Stomach (tissue), 9 donors: Measurements from ENCODE around the gene GZMH. TPM values are rescaled to one million over a fixed set of nuclear protein-coding genes. Genes with fewer than 3 reads are reported as not detected.
"Not testable (repeated sequence)": the region's sequence is repeated elsewhere in the genome, so short reads cannot be mapped to it uniquely, and the experiment has no call there.

ENCODE experiments used
- DNase-seq, 2 donors: peaks; one replicate each; pipeline versions ENCODE4 v3.0.0 to v3.0.0-alpha.2; 2013 to 2019
- H3K27ac ChIP-seq, 5 donors: fragments of 200-600 bp in 4 of 5; sonication (generic) in 4 of 5; one replicate each; pipeline ENCODE4 v1.5.1; 2013 to 2019; ENCODE audit warnings: mild to moderate bottlenecking in 1 of 5, moderate library complexity in 1 of 5
- H3K27me3 ChIP-seq, 3 donors: fragments of 200-600 bp; sonication (generic); one replicate each; pipeline ENCODE4 v1.5.1; 2017 to 2019; ENCODE audit warnings: mixed run types in 1 of 3
- H3K36me3 ChIP-seq, 4 donors: fragments of 200-600 bp; sonication (generic); 1 replicate in 3 of 4; 2 replicates in 1 of 4; pipeline ENCODE4 v1.5.1; 2016 to 2019
- H3K4me1 ChIP-seq, 4 donors: fragments of 200-600 bp; sonication (generic); one replicate each; pipeline ENCODE4 v1.5.1; 2016 to 2019
- H3K4me3 ChIP-seq, 4 donors: fragments of 200-600 bp; sonication (generic) in 3 of 4; one replicate each; pipeline ENCODE4 v1.5.1; 2016 to 2019; ENCODE audit warnings: mild to moderate bottlenecking in 1 of 4
- H3K9me3 ChIP-seq, 4 donors: fragments of 200-600 bp; sonication (generic); one replicate each; pipeline ENCODE4 v1.5.1; 2016 to 2019
- EP300 ChIP-seq: sonication (generic); formaldehyde crosslinking; IDR thresholded peaks from one replicate; pipeline ENCODE4 v1.6.1; 2017; ENCODE audit warnings: antibody characterized with exemption
- POLR2A ChIP-seq, 4 donors: fragments of 450-650 bp; IDR thresholded peaks; one replicate each; pipeline ENCODE4 v1.6.1; 2016; ENCODE audit warnings: antibody characterized with exemption in 4 of 4, control low read depth in 2 of 4, mild to moderate bottlenecking in 1 of 4, moderate library complexity in 1 of 4
- POLR2AphosphoS5 ChIP-seq, 3 donors: sonication (generic); formaldehyde crosslinking; IDR thresholded peaks; one replicate each; pipeline ENCODE4 v1.6.1; 2016; ENCODE audit warnings: antibody characterized with exemption in 3 of 3
- WGBS, 5 donors: extraction: QIAGEN DNeasy Blood & Tissue Kit in 3 of 5; methylation state at CpG; one replicate each; pipeline versions ENCODE4 v1.1.5 to v1.1.7; 2013 to 2018; 5-methylcytosine and 5-hydroxymethylcytosine counted together
- intact Hi-C: fragments of 100-400 bp; cut with DNase I; formaldehyde crosslinking; loops from one replicate; pipeline ENCODE4 v1.15.1; 2023; ENCODE audit warnings: low total_unique reads
- polyA plus RNA-seq, 3 donors: library from polyadenylated mRNA; stranded (reverse); fragments of 200-250 nt; gene quantifications; one replicate each; pipeline ENCODE4 v1.2.3, GENCODE V29; 2013
- total RNA-seq, 5 donors: library from RNA; depleted of rRNA; stranded (reverse); fragments of >200 nt; gene quantifications; one replicate each; pipeline versions ENCODE4 v1.1.0 to v1.2.3, GENCODE V29; 2014 to 2016
- TF ChIP-seq, protein P1 (sequence below), 7 experiments: fragments of 450-650 bp in 4 of 7; fragments of 200-600 bp in 3 of 7; sonication (generic) in 3 of 7; IDR thresholded peaks; one replicate each; pipeline ENCODE4 v1.5.1; 2016 to 2019; ENCODE audit warnings: antibody characterized with exemption in 7 of 7, control low read depth in 2 of 7, mild to moderate bottlenecking in 1 of 7
- donor health status: healthy with polysubstance abuse.
- donor health status: Bipolar disorder and iron deficiency.
- donor health status: healthy.

The GZMH gene
- total and polyA plus RNA-seq, 8 donors = 0.44 to 2.0 (median 1.8) TPM; not detected in 3

DNA sequence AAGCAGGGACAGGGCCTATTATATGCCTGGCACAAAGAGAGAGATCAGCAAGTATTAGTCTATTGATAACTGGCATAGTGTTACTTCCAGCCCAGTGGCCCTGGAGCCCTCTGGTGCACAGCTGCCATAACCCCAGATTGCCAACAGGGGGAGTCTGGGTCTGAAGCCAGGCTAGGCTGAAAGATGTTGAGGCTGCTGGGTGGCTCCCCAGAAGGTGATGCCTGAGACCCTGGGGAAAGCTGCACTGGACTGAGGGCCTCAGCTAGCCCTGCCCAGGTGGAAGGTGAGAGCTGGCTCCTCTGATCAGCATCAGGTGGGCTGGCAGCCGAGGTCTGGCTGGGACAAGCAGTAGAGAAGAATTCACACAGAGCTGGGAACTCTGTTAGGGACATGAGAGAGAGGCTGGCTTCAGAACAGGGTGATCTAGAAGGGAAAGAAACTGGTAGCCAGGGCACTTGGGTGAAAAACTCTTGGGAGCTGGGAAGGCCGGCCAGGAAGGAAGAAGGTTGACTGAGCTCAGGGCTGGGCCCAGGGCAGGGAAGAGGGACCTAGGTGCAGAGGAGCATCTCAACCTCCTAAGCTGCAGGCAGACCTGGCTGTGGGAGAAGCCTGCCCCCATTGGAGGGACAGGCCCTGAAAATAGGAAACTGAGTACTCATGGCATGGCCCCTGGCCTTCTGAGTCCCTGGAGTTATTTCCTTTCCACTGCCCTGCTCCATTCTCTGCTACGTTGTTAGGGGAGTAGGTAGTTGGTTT is 3.9 kb downstream of the GZMH start:
- WGBS, 5 donors = 35 to 58% (median 42%) methylated on average over 3 of the region's 3 CpGs
- DNase-seq = peak; percentile 52 to 53
- no peaks in the 10 kb centered on the region for H3K9me3 ChIP-seq

DNA sequence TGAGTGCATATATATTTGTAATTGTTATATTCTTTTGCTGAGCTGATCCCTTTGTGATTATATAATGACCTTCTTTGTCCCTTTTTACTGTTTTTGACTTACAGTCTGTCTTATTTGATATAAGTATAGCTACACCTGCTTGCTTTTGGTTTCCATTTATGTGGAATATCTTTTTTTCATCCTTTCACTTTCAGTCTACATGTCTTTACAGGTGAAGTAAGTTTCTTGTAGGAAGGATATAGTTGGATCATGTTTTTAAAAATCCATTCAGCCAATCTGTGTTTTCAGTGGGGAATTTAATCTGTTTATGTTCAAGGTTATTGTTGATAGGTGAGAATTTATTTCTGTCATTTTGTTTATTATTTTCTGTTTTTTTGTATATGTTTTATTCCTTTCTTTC is 12.1 kb downstream of the GZMH start:
- no peak for DNase-seq
- peaks cover 4 to 30% (median 12%) of the 10 kb centered on the region in 4 donors for H3K9me3 ChIP-seq
- no peaks in the 10 kb centered on the region for H3K4me1 ChIP-seq
- H3K4me3 ChIP-seq = no peak overlapping the region
- no peak overlapping the region for H3K27ac ChIP-seq
- no peak for TF ChIP-seq POLR2A (IDR thresholded peaks at IDR 0.05)
- TF ChIP-seq, protein P1, sequence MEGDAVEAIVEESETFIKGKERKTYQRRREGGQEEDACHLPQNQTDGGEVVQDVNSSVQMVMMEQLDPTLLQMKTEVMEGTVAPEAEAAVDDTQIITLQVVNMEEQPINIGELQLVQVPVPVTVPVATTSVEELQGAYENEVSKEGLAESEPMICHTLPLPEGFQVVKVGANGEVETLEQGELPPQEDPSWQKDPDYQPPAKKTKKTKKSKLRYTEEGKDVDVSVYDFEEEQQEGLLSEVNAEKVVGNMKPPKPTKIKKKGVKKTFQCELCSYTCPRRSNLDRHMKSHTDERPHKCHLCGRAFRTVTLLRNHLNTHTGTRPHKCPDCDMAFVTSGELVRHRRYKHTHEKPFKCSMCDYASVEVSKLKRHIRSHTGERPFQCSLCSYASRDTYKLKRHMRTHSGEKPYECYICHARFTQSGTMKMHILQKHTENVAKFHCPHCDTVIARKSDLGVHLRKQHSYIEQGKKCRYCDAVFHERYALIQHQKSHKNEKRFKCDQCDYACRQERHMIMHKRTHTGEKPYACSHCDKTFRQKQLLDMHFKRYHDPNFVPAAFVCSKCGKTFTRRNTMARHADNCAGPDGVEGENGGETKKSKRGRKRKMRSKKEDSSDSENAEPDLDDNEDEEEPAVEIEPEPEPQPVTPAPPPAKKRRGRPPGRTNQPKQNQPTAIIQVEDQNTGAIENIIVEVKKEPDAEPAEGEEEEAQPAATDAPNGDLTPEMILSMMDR (IDR thresholded peaks at IDR 0.05) = no peak
- TF ChIP-seq EP300 = no peak
- no peak for TF ChIP-seq POLR2AphosphoS5 (IDR thresholded peaks at IDR 0.05)
- intact Hi-C loops = loop anchor here (10.0 kb wide), 1 partner anchor 1903 kb away; no protein-coding TSS in a partner anchor
- H3K27me3 ChIP-seq = no peaks in the 10 kb centered on the region
- no peaks in the 10 kb centered on the region for H3K36me3 ChIP-seq

More for the DNA sequence above, 3.9 kb downstream of the GZMH start:
- no peaks in the 10 kb centered on the region for H3K27me3 ChIP-seq
- H3K4me1 ChIP-seq = peaks cover 0 to 6% (median 0%) of the 10 kb centered on the region in 4 donors
- no peaks in the 10 kb centered on the region for H3K36me3 ChIP-seq
- intact Hi-C loops = no loop called here
- no peak overlapping the region for H3K4me3 ChIP-seq
- TF ChIP-seq POLR2AphosphoS5 (IDR thresholded peaks at IDR 0.05) (no peak), EP300 (no peak), POLR2A (IDR thresholded peaks at IDR 0.05) (no peak)
- TF ChIP-seq, protein P1 (IDR thresholded peaks at IDR 0.05) = peak in 5 of 7 experiments; percentile 31 to 76 (median 65)
- peak overlapping the region in 2 of 5 donors; percentile 13 to 20 for H3K27ac ChIP-seq

DNA sequence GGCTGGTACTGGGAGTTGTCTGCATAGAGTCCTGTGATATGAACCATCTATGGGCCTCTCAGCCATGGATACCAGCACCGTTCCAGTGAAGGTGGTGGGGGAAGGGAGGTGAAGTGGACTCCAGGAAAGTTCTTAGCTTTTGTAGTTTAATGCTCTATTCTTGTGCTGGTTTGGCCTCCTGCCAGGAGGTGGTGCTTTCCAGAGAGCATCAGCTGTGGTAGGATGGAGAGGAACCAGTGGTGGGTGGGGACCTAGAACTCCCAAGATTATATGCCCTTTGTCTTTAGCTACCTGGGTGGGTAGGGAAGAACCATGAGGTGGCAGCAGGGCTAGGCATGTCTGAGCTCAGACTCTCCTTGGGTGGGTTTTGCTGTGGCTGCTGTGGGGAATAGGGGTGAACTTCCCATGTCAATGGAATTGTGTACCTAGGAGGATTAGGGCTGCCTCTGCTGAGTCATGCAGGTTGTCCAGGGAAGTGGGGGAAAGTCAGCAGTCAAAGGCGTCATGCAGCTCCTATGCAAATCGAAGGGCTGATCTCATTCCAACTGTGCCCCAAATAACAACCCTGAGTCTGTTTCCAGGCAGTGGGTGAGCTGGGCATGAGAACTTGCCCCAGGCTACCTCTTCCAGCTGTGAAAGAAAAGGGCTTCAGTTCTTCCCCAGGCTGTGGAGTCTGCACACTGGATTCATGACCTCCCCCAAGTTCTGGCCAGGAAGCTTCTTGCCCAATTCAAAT is 14.2 kb downstream of the GZMH start:
- peaks cover 4 to 30% (median 12%) of the 10 kb centered on the region in 4 donors for H3K9me3 ChIP-seq
- TF ChIP-seq POLR2A (IDR thresholded peaks at IDR 0.05) = no peak
- no peak for TF ChIP-seq EP300
- TF ChIP-seq POLR2AphosphoS5 (IDR thresholded peaks at IDR 0.05) = no peak
- TF ChIP-seq, protein P1 (IDR thresholded peaks at IDR 0.05) = no peak
- no peak overlapping the region for H3K4me3 ChIP-seq
- H3K4me1 ChIP-seq = no peaks in the 10 kb centered on the region
- no peak for DNase-seq
- 57 to 84% (median 78%) methylated on average over 3 of the region's 3 CpGs for WGBS, 5 donors
- intact Hi-C loops = loop anchor here (10.0 kb wide), 1 partner anchor 1900 kb away; no protein-coding TSS in a partner anchor
- H3K27ac ChIP-seq = no peak overlapping the region
- no peaks in the 10 kb centered on the region for H3K36me3 ChIP-seq
- H3K27me3 ChIP-seq = no peaks in the 10 kb centered on the region

DNA sequence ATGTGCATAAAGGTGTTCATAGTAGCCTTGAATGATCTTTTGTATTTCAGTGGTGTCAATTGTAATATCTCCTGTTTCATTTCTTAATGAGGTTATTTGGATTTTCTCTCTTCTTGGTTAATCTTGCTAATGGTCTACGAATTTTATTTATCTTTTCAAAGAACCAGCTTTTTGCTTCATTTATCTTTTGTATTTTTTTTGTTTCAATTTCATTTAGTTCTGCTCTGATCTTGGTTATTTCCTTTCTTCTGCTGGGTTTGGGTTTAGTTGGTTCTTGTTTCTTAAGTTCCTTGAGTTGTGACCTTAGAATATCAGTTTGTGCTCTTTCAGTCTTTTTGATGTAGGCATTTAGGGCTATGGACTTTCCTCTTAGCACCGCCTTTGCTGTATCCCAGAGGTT is 18.5 kb downstream of the GZMH start:
- H3K36me3 ChIP-seq, H3K27me3 ChIP-seq, DNase-seq, H3K4me1 ChIP-seq, H3K4me3 ChIP-seq, H3K27ac ChIP-seq: not testable (repeated sequence)
- intact Hi-C loops = loop anchor here (10.0 kb wide), 1 partner anchor 1896 kb away; no protein-coding TSS in a partner anchor
- WGBS, 5 donors = 74 to 86% (median 81%) methylated on average over 2 of the region's 2 CpGs
- peaks cover 4 to 33% (median 23%) of the 10 kb centered on the region in 4 donors for H3K9me3 ChIP-seq

DNA sequence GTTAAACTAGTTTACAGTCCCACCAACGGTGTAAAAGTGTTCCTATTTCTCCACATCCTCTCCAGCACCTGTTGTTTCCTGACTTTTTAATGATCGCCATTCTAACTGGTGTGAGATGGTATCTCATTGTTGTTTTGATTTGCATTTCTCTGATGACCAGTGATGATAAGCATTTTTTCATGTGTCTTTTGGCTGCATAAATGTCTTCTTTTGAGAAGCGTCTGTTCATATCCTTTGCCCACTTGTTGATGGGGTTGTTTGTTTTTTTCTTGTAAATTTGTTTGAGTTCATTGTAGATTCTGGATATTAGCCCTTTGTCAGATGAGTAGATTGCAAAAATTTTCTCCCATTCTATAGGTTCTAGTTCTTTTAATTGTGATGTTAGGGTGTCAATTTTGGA is 25.1 kb downstream of the GZMH start:
- H3K4me3 ChIP-seq, H3K4me1 ChIP-seq, H3K27me3 ChIP-seq, intact Hi-C loops, DNase-seq, H3K27ac ChIP-seq, H3K36me3 ChIP-seq: not testable (repeated sequence)
- peaks cover 4 to 29% (median 13%) of the 10 kb centered on the region in 4 donors for H3K9me3 ChIP-seq
- 80 to 93% (median 88%) methylated on average over 2 to 3 of the region's 3 CpGs for WGBS, 5 donors
